Neutrophil (primary cell): ENCODE measurements around the gene TRA2B.

Experiments
- H3K27ac ChIP-seq: fragments of 200-600 bp; sonication (generic); 2 replicates; pipeline ENCODE4 v1.5.1; 2016; ENCODE audit warnings: mild to moderate bottlenecking, moderate library complexity
- H3K27me3 ChIP-seq: fragments of 200-600 bp; sonication (generic); 2 replicates; pipeline ENCODE4 v1.6.0; 2016; ENCODE audit warnings: mild to moderate bottlenecking
- H3K36me3 ChIP-seq: fragments of 200-600 bp; sonication (generic); 2 replicates; pipeline ENCODE4 v1.5.1; 2017
- H3K4me1 ChIP-seq, 2 experiments: fragments of 200-600 bp in 1 of 2; sonication (generic) in 1 of 2; 1 replicate in 1 of 2; 2 replicates in 1 of 2; pipeline versions ENCODE4 v1.5.1 to v1.6.1; 2013 to 2016; ENCODE audit warnings: low read depth in 1 of 2, low read length in 1 of 2, mild to moderate bottlenecking in 1 of 2, moderate library complexity in 1 of 2; ENCODE audit not compliant: control insufficient read depth in 1 of 2, insufficient read depth in 1 of 2
- H3K4me3 ChIP-seq, 2 experiments: fragments of 200-600 bp in 1 of 2; sonication (generic) in 1 of 2; 1 replicate in 1 of 2; 2 replicates in 1 of 2; pipeline ENCODE4 v1.5.1; 2013 to 2016; ENCODE audit warnings: low read depth in 1 of 2, low read length in 1 of 2, mild to moderate bottlenecking in 1 of 2, moderate library complexity in 1 of 2
- H3K9me3 ChIP-seq: fragments of 200-600 bp; sonication (generic); 2 replicates; pipeline ENCODE4 v1.5.1; 2016
- TF ChIP-seq, protein P1 (sequence below): fragments of 200-600 bp; sonication (generic); IDR thresholded peaks from 2 replicates; pipeline ENCODE4 v1.5.1; 2016; ENCODE audit warnings: antibody characterized with exemption

The TRA2B gene

DNA sequence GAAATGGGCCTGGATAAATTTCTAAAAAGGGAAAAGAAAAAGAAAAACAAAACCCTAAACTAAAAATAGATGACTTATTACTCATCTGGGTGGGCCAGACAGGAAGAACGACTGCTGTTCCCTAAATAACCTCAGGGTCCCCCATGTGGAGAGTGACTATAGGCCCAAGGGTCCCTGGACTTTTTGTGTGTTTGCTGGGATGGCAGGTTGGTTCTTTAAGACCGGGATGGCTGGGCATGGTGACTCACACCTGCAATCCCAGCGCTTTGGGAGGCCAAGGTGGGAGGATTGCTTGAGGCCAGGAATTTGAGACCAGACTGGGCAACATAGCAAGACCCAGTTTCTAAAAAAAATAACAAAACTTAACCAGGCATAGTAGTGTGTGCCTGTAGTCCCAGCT, 43.8 kb upstream of the TRA2B start:
- Histone ChIP-seq H3K36me3 (no peaks in the 10 kb centered on the region), H3K4me3 (no peak overlapping the region), H3K27ac (no peak overlapping the region), H3K4me1 (peaks cover 10% of the 10 kb centered on the region in 2 experiments), H3K9me3 (no peaks in the 10 kb centered on the region), H3K27me3 (peaks cover 4% of the 10 kb centered on the region)
- TF ChIP-seq, protein P1, sequence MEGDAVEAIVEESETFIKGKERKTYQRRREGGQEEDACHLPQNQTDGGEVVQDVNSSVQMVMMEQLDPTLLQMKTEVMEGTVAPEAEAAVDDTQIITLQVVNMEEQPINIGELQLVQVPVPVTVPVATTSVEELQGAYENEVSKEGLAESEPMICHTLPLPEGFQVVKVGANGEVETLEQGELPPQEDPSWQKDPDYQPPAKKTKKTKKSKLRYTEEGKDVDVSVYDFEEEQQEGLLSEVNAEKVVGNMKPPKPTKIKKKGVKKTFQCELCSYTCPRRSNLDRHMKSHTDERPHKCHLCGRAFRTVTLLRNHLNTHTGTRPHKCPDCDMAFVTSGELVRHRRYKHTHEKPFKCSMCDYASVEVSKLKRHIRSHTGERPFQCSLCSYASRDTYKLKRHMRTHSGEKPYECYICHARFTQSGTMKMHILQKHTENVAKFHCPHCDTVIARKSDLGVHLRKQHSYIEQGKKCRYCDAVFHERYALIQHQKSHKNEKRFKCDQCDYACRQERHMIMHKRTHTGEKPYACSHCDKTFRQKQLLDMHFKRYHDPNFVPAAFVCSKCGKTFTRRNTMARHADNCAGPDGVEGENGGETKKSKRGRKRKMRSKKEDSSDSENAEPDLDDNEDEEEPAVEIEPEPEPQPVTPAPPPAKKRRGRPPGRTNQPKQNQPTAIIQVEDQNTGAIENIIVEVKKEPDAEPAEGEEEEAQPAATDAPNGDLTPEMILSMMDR, result no peak

DNA sequence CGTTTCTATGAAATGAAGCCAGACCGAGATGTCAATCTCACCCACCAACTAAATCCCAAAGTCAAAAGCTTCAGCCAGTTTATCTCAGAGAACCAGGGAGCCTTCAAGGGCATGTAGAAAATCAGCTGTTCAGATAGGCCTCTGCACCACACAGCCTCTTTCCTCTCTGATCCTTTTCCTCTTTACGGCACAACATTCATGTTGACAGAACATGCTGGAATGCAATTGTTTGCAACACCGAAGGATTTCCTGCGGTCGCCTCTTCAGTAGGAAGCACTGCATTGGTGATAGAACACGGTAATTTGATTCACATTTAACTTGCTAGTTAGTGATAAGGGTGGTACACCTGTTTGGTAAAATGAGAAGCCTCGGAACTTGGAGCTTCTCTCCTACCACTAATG, 41.9 kb upstream of the TRA2B start:
- no peak overlapping the region for H3K4me3 ChIP-seq
- H3K9me3 ChIP-seq, result no peaks in the 10 kb centered on the region
- no peak overlapping the region for H3K27ac ChIP-seq
- H3K4me1 ChIP-seq, result peaks cover 10% of the 10 kb centered on the region in 2 experiments
- TF ChIP-seq, protein P1, result no peak
- no peaks in the 10 kb centered on the region for H3K36me3 ChIP-seq
- H3K27me3 ChIP-seq, result peaks cover 4% of the 10 kb centered on the region

DNA sequence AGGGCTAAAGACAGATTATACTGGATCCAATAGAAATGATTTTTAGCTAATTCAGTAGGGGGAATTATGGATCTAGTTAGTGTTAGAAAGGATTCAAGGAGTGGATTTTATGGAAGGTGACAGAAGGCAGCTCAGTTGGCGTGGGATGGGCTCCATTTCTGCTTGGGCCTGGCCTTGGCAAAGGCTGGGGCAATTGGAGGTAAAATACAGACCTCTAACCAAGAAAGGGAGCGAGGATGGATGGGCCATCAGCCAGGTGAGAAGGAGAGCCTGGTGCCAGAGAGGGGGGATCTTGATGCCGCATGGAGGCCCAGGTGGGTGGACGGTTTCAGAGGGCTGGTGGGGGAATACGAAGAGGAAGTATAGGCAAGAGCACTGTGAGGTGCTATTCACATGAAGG, 40.7 kb upstream of the TRA2B start:
- Histone ChIP-seq H3K36me3 (no peaks in the 10 kb centered on the region), H3K9me3 (no peaks in the 10 kb centered on the region), H3K4me3 (no peak overlapping the region), H3K27me3 (no peaks in the 10 kb centered on the region), H3K27ac (no peak overlapping the region), H3K4me1 (peaks cover 2 to 3% of the 10 kb centered on the region in 2 experiments)
- TF ChIP-seq, protein P1, result no peak

DNA sequence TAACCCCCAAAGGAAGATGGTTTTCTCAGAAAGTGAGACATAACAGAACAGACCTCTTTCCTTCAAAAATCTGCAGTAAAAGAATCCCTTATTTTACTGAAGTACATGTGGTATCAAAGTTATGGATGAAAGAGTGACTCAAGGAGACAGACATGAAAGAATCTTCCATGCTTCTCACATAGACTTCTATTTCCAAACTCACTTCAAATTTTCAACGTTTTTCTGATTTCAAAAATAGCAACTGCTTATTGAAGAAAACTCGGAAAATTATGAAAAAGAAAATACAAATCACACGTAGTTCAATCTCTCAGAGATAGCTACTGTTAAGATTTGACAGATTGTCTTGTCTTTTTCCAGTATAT, 39.8 kb upstream of the TRA2B start:
- H3K4me1 ChIP-seq, result no peaks in the 10 kb centered on the region

DNA sequence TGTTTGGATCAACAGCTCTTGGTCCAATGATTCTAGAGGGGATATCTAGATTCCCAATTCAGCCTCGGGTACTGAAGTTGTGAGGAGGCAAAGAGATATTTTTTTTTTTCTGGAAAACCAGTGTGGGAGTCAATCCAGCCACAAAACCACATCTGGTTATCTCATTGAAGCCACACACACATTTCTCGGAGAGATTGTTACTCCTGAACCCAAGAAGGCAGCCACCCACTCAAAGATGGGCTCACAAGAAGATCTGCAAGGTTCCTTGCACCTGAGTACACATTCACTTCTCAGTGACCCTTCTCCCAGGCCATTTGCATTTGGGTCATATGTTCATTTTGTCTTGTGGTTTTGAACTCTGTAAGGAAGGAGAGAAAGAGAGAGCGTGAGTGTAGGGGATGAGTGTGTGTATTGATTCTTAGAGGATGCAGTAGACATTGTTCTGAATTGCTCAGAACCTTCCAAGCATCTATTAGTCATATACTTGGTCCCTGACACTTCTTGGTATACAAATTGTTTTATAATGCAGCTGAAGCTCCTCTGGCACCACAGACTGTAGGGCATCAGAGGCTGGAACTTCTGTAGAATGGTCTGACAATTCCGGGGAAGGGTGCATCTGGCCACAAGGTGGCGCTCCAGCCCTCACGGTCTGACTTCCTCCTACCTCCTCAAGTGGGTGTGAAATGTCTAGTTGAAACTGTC, 39.3 kb upstream of the TRA2B start:
- Histone ChIP-seq H3K36me3 (no peaks in the 10 kb centered on the region), H3K27me3 (no peaks in the 10 kb centered on the region), H3K4me1 (no peaks in the 10 kb centered on the region), H3K4me3 (no peak overlapping the region), H3K9me3 (no peaks in the 10 kb centered on the region), H3K27ac (no peak overlapping the region)
- TF ChIP-seq, protein P1, result peak; percentile 78

More for the DNA sequence above, 39.8 kb upstream of the TRA2B start:
- no peaks in the 10 kb centered on the region for H3K27me3 ChIP-seq
- TF ChIP-seq, protein P1, result no peak
- H3K27ac ChIP-seq, result no peak overlapping the region
- H3K36me3 ChIP-seq, result no peaks in the 10 kb centered on the region
- no peak overlapping the region for H3K4me3 ChIP-seq
- no peaks in the 10 kb centered on the region for H3K9me3 ChIP-seq
